ENCODE data around the gene NTN3.
"Not testable (repeated sequence)": the region's sequence is repeated elsewhere in the genome, so short reads cannot be mapped to it uniquely, and the experiment has no call there.

NTN3 gene

DNA sequence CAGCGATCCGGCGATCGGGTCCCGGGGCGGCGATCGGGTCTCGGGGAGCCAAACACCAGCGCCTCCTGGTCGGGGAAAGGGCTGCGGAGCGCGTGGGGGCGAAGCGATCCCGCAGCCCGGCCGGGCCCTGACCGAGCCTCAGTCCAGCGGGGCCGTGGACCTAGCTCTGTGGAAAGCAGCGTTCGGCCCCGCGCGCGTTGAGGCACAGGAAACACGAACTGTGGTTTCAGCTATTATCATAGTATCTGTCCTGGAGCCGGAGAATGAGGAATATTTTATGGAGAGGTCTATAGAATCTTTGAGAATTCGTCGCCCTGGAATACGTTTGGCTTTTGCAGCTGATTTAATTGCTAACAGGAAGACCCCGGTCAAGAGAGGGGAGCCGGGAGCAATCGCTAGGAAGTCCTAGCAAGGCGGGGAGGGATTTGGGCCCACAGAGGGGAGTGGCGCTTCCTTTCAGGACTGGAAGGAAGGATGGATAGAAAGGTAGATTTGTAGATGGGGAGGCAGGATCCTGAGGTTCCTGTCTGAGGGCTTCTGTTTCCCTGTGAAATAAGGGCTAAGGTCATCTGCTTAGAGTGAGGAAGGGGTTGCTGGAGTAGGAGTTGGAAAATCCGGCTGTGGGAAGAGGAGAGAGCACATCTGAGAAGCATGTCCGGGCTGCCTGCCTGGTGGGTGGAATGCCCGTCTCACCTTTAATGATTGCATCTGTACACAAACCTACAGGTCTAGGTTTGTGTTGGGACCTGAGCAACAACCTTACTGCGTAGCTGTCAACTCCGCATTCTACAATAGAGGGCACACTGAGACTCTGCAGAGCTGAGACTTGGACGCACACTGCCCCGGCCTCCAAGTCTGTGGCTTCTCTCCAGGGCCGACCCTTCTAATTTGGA, 41.1 kb upstream of the NTN3 start:
- Histone ChIP-seq H3K36me3 (ENCODE audit: control insufficient read depth, low read length) (peaks cover 52% of the 10 kb centered on the region), H3K9me2 (replicated peaks; ENCODE audit: control insufficient read depth, low read length) (no peaks in the 10 kb centered on the region), H3K79me2 (ENCODE audit: control insufficient read depth, low read length) (peaks cover 49% of the 10 kb centered on the region), H3K27ac (ENCODE audit: low read depth, low read length) (peak overlapping the region; percentile 62), H3F3A (ENCODE audit: control insufficient read depth, insufficient read depth) (peaks cover 5% of the 10 kb centered on the region), H4K20me1 (ENCODE audit: control insufficient read depth, insufficient read depth, low read depth, low read length) (peaks cover 11% of the 10 kb centered on the region; the same call in 1 of the 2 replicates), H3K27me3 (ENCODE audit: control insufficient read depth, low read length) (no peaks in the 10 kb centered on the region), H3K4me1 (ENCODE audit: control insufficient read depth, low read length) (peaks cover 24% of the 10 kb centered on the region), H3K4me3 (ENCODE audit: low read length) (peak overlapping the region; percentile 80), H3K4me2 (ENCODE audit: low read length) (peak overlapping the region; percentile 79), H3K9me3 (ENCODE audit: control insufficient read depth, insufficient read depth, low read length) (no peaks in the 10 kb centered on the region)
- TF ChIP-seq, protein P1, sequence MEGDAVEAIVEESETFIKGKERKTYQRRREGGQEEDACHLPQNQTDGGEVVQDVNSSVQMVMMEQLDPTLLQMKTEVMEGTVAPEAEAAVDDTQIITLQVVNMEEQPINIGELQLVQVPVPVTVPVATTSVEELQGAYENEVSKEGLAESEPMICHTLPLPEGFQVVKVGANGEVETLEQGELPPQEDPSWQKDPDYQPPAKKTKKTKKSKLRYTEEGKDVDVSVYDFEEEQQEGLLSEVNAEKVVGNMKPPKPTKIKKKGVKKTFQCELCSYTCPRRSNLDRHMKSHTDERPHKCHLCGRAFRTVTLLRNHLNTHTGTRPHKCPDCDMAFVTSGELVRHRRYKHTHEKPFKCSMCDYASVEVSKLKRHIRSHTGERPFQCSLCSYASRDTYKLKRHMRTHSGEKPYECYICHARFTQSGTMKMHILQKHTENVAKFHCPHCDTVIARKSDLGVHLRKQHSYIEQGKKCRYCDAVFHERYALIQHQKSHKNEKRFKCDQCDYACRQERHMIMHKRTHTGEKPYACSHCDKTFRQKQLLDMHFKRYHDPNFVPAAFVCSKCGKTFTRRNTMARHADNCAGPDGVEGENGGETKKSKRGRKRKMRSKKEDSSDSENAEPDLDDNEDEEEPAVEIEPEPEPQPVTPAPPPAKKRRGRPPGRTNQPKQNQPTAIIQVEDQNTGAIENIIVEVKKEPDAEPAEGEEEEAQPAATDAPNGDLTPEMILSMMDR (IDR thresholded peaks at IDR 0.05; ENCODE audit: low read depth, low read length, poor library complexity, severe bottlenecking), result peak; percentile 47
- no peak for TF ChIP-seq EZH2phosphoT487 (IDR thresholded peaks at IDR 0.05; ENCODE audit: borderline replicate concordance, low read length)

DNA sequence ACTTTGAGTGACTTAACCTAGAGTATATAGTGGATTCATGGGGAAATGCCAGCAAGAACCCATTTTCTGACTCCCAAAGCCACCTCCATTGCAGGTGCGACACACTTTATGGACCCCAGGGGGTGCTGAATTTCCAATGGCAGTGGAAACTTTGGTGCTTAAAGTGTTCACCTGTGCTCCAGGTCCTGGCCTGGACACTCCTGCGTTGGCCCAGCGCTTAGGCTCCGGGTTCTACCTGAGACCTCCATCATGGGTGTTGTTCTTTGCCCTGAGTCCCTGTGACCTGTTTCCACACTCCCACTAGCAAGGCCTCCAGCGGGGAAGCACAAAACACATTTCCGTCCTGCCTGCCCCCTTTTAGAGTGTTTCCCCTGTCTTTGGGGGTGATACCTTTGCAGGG, 38.8 kb upstream of the NTN3 start:
- TF ChIP-seq EZH2phosphoT487 (IDR thresholded peaks at IDR 0.05; ENCODE audit: borderline replicate concordance, low read length), result no peak
- TF ChIP-seq, protein P1 (IDR thresholded peaks at IDR 0.05; ENCODE audit: low read depth, low read length, poor library complexity, severe bottlenecking), result no peak
- H3K27ac ChIP-seq (ENCODE audit: low read depth, low read length), result no peak overlapping the region
- H3K4me2 ChIP-seq (ENCODE audit: low read length), result no peak overlapping the region
- peaks cover 72% of the 10 kb centered on the region for H3K36me3 ChIP-seq (ENCODE audit: control insufficient read depth, low read length)
- no peaks in the 10 kb centered on the region for H3K9me2 ChIP-seq (replicated peaks; ENCODE audit: control insufficient read depth, low read length)
- H3K79me2 ChIP-seq (ENCODE audit: control insufficient read depth, low read length), result peaks cover 54% of the 10 kb centered on the region
- H3K9me3 ChIP-seq (ENCODE audit: control insufficient read depth, insufficient read depth, low read length), result no peaks in the 10 kb centered on the region
- no peaks in the 10 kb centered on the region for H3K27me3 ChIP-seq (ENCODE audit: control insufficient read depth, low read length)
- H3K4me1 ChIP-seq (ENCODE audit: control insufficient read depth, low read length), result peaks cover 28% of the 10 kb centered on the region
- peaks cover 11% of the 10 kb centered on the region; the same call in 1 of the 2 replicates for H4K20me1 ChIP-seq (ENCODE audit: control insufficient read depth, insufficient read depth, low read depth, low read length)
- H3F3A ChIP-seq (ENCODE audit: control insufficient read depth, insufficient read depth), result peaks cover 5% of the 10 kb centered on the region
- no peak overlapping the region for H3K4me3 ChIP-seq (ENCODE audit: low read length)

DNA sequence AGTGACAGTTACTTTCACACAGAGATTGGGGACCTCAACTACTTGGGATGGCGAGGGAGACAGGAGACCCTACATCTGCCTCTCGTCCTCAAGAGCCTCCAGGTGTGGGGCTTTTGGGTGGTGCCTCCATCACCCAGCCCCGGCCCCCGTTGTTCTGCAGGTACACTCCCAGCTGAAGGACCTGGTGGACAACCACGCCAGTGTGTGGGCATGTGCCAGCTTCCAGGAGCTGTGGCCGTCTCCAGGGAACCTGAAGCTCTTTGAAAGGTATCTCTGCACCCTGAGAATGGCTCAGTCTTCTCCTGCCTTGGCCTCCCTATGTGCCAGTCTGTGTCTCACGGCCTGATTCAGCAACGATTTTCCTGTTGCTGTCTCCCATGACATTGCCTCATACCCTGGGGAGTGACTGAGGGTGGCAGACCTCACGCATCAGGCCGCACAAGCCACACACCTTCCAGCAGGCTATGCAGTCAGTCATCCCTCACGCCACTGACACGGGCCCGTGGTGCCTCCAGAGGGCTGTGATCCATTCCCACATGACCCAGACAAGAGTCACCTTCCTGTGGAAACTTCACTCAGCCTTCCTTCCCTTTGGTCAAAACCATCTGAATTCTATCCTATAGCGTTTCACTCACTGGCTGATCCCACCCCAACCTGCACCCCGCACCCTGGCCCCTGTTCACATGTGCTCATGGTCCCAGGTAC, 38.1 kb upstream of the NTN3 start:
- Histone ChIP-seq H3K27me3 (ENCODE audit: control insufficient read depth, low read length) (no peaks in the 10 kb centered on the region), H3K27ac (ENCODE audit: low read depth, low read length) (no peak overlapping the region), H3K9me3 (ENCODE audit: control insufficient read depth, insufficient read depth, low read length) (no peaks in the 10 kb centered on the region), H3K9me2 (replicated peaks; ENCODE audit: control insufficient read depth, low read length) (no peaks in the 10 kb centered on the region), H3K4me3 (ENCODE audit: low read length) (no peak overlapping the region), H3K79me2 (ENCODE audit: control insufficient read depth, low read length) (peaks cover 54% of the 10 kb centered on the region), H3F3A (ENCODE audit: control insufficient read depth, insufficient read depth) (no peaks in the 10 kb centered on the region), H3K4me2 (ENCODE audit: low read length) (no peak overlapping the region), H4K20me1 (ENCODE audit: control insufficient read depth, insufficient read depth, low read depth, low read length) (peaks cover 11% of the 10 kb centered on the region; the same call in 1 of the 2 replicates), H3K36me3 (ENCODE audit: control insufficient read depth, low read length) (peaks cover 78% of the 10 kb centered on the region), H3K4me1 (ENCODE audit: control insufficient read depth, low read length) (peaks cover 27% of the 10 kb centered on the region)
- TF ChIP-seq, protein P1 (IDR thresholded peaks at IDR 0.05; ENCODE audit: low read depth, low read length, poor library complexity, severe bottlenecking), result no peak
- TF ChIP-seq EZH2phosphoT487 (IDR thresholded peaks at IDR 0.05; ENCODE audit: borderline replicate concordance, low read length), result no peak

DNA sequence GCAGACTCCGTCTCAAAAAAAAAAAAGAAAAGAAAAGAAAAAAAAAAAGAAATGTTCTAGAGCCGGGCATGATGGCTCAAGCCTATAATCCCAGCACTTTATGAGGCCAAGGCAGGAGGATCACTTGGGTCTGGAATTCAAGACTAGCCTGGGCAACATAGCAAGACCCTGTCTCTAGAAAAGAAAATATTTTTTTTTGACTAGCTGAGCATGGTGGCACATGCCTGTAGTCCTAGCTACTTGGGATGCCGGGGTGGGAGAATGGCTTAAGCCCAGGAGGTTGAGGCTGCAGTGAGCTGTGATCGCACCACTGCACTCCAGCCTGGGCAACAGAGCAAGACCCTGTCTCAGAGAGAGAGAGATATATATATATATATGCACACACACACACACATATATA, 35.9 kb upstream of the NTN3 start:
- not testable (repeated sequence) for H3K4me3 ChIP-seq (ENCODE audit: low read length); H3K27ac ChIP-seq (ENCODE audit: low read depth, low read length); H3K9me3 ChIP-seq (ENCODE audit: control insufficient read depth, insufficient read depth, low read length); H3K9me2 ChIP-seq (replicated peaks; ENCODE audit: control insufficient read depth, low read length); H3K4me2 ChIP-seq (ENCODE audit: low read length); H4K20me1 ChIP-seq (ENCODE audit: control insufficient read depth, insufficient read depth, low read depth, low read length); H3K27me3 ChIP-seq (ENCODE audit: control insufficient read depth, low read length); H3F3A ChIP-seq (ENCODE audit: control insufficient read depth, insufficient read depth)
- peaks cover 92% of the 10 kb centered on the region for H3K36me3 ChIP-seq (ENCODE audit: control insufficient read depth, low read length)
- peaks cover 48% of the 10 kb centered on the region for H3K79me2 ChIP-seq (ENCODE audit: control insufficient read depth, low read length)
- peaks cover 38% of the 10 kb centered on the region for H3K4me1 ChIP-seq (ENCODE audit: control insufficient read depth, low read length)
